ENCODE measurements around the gene EPSTI1. TPM values are rescaled to one million over a fixed set of nuclear protein-coding genes. Genes with fewer than 3 reads are reported as not detected.
"Not testable (repeated sequence)": the region's sequence is repeated elsewhere in the genome, so short reads cannot be mapped to it uniquely, and the experiment has no call there.

EPSTI1 gene
- total and polyA plus RNA-seq, 4 donors = 3.7 to 20.1 (median 15.2) TPM

DNA sequence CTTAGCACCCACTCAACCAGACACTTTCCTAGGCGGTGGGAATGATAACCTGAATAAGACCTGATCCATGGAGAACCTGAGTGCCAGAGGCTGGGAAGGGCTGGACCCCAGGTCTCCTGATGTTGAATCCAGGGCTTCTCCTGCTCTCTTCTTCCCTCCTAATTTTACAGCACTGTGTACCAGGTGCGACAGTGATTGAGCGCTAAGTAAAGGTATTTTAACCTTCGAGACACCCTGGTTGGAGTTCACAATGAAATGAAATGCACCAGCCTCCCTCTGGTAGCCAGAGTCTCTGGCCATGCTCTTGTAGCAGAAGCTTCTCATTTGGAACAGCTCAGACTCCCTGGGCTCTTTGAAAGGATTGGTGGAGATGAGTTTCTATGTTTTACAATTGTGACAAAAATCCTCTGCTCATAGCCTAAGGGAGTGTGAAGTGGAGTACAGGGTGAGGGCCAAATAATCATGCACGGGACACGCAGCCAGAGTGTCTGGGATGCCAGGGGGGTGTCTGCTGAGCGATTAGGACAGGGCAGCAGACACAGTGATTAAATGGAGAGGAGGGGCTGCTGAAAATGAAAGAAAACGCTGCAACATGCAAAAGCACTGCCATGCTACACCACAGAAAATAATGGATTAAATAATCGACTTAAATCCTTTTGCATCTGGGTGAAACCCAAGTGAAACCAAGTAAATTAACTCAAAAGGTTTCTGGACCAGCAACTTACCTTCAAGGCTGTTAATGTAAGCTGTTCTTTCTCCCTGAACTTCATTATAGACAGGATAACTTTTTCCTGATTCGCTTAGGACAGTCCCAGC lies 126.9 kb downstream of the EPSTI1 start:
- peaks cover 0 to 10% (median 0%) of the 10 kb centered on the region in 5 donors for H3K4me1 ChIP-seq (ENCODE audit: control insufficient read depth in 5 of 5, insufficient read depth in 5 of 5, low read length in 5 of 5)
- peak; percentile 55 to 68 (median 62) for DNase-seq
- no peak for ATAC-seq (ENCODE audit: insufficient read depth, low FRiP score)
- peak overlapping the region in 1 of 2 donors; percentile 65 for H3K9ac ChIP-seq (ENCODE audit: insufficient read depth in 1 of 2, low read length in 2 of 2)
- 61 to 77% methylated on average over 10 of the region's 10 CpGs for WGBS, 2 donors
- no peak overlapping the region for H3K4me3 ChIP-seq
- TF ChIP-seq, protein P1, sequence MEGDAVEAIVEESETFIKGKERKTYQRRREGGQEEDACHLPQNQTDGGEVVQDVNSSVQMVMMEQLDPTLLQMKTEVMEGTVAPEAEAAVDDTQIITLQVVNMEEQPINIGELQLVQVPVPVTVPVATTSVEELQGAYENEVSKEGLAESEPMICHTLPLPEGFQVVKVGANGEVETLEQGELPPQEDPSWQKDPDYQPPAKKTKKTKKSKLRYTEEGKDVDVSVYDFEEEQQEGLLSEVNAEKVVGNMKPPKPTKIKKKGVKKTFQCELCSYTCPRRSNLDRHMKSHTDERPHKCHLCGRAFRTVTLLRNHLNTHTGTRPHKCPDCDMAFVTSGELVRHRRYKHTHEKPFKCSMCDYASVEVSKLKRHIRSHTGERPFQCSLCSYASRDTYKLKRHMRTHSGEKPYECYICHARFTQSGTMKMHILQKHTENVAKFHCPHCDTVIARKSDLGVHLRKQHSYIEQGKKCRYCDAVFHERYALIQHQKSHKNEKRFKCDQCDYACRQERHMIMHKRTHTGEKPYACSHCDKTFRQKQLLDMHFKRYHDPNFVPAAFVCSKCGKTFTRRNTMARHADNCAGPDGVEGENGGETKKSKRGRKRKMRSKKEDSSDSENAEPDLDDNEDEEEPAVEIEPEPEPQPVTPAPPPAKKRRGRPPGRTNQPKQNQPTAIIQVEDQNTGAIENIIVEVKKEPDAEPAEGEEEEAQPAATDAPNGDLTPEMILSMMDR (IDR thresholded peaks at IDR 0.05; ENCODE audit: control extremely low read depth, extremely low read depth) = no peak
- H3K36me3 ChIP-seq (ENCODE audit: control insufficient read depth in 4 of 4, insufficient read depth in 4 of 4, low read length in 4 of 4) = no peaks in the 10 kb centered on the region
- H3K27ac ChIP-seq (ENCODE audit: low read depth in 1 of 2, low read length in 1 of 2) = no peak overlapping the region
- no peaks in the 10 kb centered on the region for H3K27me3 ChIP-seq (ENCODE audit: control insufficient read depth in 3 of 3, insufficient read depth in 3 of 3, low read length in 2 of 3)
- no peaks in the 10 kb centered on the region for H3K9me3 ChIP-seq (ENCODE audit: control insufficient read depth in 4 of 4, insufficient read depth in 3 of 4, low read length in 3 of 4)

GRCh38 chr13:42862370-42862769 lies 129.7 kb downstream of the EPSTI1 start:
- peaks cover 0 to 10% (median 0%) of the 10 kb centered on the region in 5 donors for H3K4me1 ChIP-seq (ENCODE audit: control insufficient read depth in 5 of 5, insufficient read depth in 5 of 5, low read length in 5 of 5)
- H3K27me3 ChIP-seq (ENCODE audit: control insufficient read depth in 3 of 3, insufficient read depth in 3 of 3, low read length in 2 of 3); H3K27ac ChIP-seq (ENCODE audit: low read depth in 1 of 2, low read length in 1 of 2); ATAC-seq (ENCODE audit: insufficient read depth, low FRiP score); H3K9ac ChIP-seq (ENCODE audit: insufficient read depth in 1 of 2, low read length in 2 of 2); H3K9me3 ChIP-seq (ENCODE audit: control insufficient read depth in 4 of 4, insufficient read depth in 3 of 4, low read length in 3 of 4); H3K4me3 ChIP-seq; H3K36me3 ChIP-seq (ENCODE audit: control insufficient read depth in 4 of 4, insufficient read depth in 4 of 4, low read length in 4 of 4); DNase-seq: not testable (repeated sequence)
- WGBS, 2 donors = 83 to 89% methylated on average over 2 of the region's 2 CpGs

DNA sequence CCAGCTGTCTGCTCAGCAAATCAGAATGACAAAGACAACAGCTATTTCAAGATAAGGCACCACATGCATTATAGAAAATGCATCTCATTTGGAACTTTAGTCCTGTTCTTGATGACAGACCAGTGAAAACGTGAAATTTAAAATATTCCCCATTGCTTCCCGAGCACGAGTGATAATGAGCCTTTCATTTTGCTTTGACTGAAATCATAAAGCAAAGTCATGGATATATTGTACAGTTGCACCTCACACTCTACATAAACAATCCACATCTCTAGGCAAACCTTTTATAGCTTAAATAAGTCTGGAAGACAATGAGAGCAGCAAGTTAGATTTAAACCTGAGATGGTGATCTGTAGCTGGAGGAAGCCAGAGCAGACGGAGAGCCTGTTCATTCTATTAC lies 131.6 kb downstream of the EPSTI1 start:
- no peak overlapping the region for H3K4me3 ChIP-seq
- TF ChIP-seq, protein P1 (IDR thresholded peaks at IDR 0.05; ENCODE audit: control extremely low read depth, extremely low read depth) = no peak
- DNase-seq = no peak
- WGBS, 2 donors = 81 to 88% methylated on average over 4 of the region's 4 CpGs
- no peaks in the 10 kb centered on the region for H3K36me3 ChIP-seq (ENCODE audit: control insufficient read depth in 4 of 4, insufficient read depth in 4 of 4, low read length in 4 of 4)
- no peak for ATAC-seq (ENCODE audit: insufficient read depth, low FRiP score)
- no peaks in the 10 kb centered on the region for H3K27me3 ChIP-seq (ENCODE audit: control insufficient read depth in 3 of 3, insufficient read depth in 3 of 3, low read length in 2 of 3)
- H3K9ac ChIP-seq (ENCODE audit: insufficient read depth in 1 of 2, low read length in 2 of 2) = no peak overlapping the region
- no peaks in the 10 kb centered on the region for H3K9me3 ChIP-seq (ENCODE audit: control insufficient read depth in 4 of 4, insufficient read depth in 3 of 4, low read length in 3 of 4)
- no peak overlapping the region for H3K27ac ChIP-seq (ENCODE audit: low read depth in 1 of 2, low read length in 1 of 2)
- peaks cover 0 to 7% (median 0%) of the 10 kb centered on the region in 5 donors for H3K4me1 ChIP-seq (ENCODE audit: control insufficient read depth in 5 of 5, insufficient read depth in 5 of 5, low read length in 5 of 5)

DNA sequence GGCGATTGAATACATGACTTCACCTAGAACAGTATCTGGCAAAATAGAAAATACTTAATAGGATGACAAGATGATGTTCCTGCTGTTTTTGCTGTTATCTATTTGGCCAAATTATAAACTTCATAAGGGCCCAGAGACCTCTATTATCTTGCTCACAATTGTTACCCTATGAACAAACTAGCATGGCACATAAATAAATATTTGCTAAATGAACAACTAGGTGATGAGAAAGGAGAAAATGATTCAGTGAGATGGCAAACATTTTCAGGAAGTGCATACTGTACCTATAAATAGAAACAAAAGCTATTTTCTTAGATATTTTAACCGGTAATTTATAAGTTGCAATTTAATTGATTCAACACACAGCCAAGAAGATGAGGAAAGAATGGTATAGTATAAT lies 132.3 kb downstream of the EPSTI1 start:
- no peak overlapping the region for H3K4me3 ChIP-seq
- TF ChIP-seq, protein P1 (IDR thresholded peaks at IDR 0.05; ENCODE audit: control extremely low read depth, extremely low read depth) = no peak
- H3K9ac ChIP-seq (ENCODE audit: insufficient read depth in 1 of 2, low read length in 2 of 2) = no peak overlapping the region
- DNase-seq (no peak), ATAC-seq (ENCODE audit: insufficient read depth, low FRiP score) (no peak)
- H3K4me1 ChIP-seq (ENCODE audit: control insufficient read depth in 5 of 5, insufficient read depth in 5 of 5, low read length in 5 of 5) = no peaks in the 10 kb centered on the region
- H3K36me3 ChIP-seq (ENCODE audit: control insufficient read depth in 4 of 4, insufficient read depth in 4 of 4, low read length in 4 of 4) = no peaks in the 10 kb centered on the region
- H3K27me3 ChIP-seq (ENCODE audit: control insufficient read depth in 3 of 3, insufficient read depth in 3 of 3, low read length in 2 of 3) = no peaks in the 10 kb centered on the region
- H3K27ac ChIP-seq (ENCODE audit: low read depth in 1 of 2, low read length in 1 of 2) = no peak overlapping the region
- WGBS, 2 donors = 55 to 61% methylated on average over 2 of the region's 2 CpGs
- no peaks in the 10 kb centered on the region for H3K9me3 ChIP-seq (ENCODE audit: control insufficient read depth in 4 of 4, insufficient read depth in 3 of 4, low read length in 3 of 4)

Measured in lung (tissue), 12 donors.